HepG2 (cell line): ENCODE results near the gene SOCS7. TPM values are rescaled to one million over a fixed set of nuclear protein-coding genes. Genes with fewer than 3 reads are reported as not detected.

Experiments
- ARHGAP35 ChIP-seq: sonication (generic); formaldehyde crosslinking; IDR thresholded peaks from 2 replicates; pipeline ENCODE4 v1.9.0; 2022; ENCODE audit warnings: mild to moderate bottlenecking, inconsistent platforms, moderate library complexity, missing genetic modification reagents, borderline replicate concordance
- ARID2 ChIP-seq: sonication (generic); formaldehyde crosslinking; IDR thresholded peaks from 2 replicates; pipeline ENCODE4 v1.8.1; 2022; ENCODE audit warnings: mild to moderate bottlenecking, missing genetic modification reagents, borderline replicate concordance
- KDM3A ChIP-seq: IDR thresholded peaks from 2 replicates; pipeline ENCODE4 v1.6.1; 2018; ENCODE audit warnings: low read depth, missing compliant biosample characterization
- NFE2L2 ChIP-seq: fragments of 150-350 bp; IDR thresholded peaks from 2 replicates; pipeline ENCODE4 v1.6.1; 2014; ENCODE audit warnings: low read length
- RFXANK ChIP-seq: IDR thresholded peaks from 2 replicates; pipeline ENCODE4 v1.6.1; 2016
- SCMH1 ChIP-seq: sonication (generic); formaldehyde crosslinking; IDR thresholded peaks from 2 replicates; pipeline ENCODE4 v1.9.0; 2021; ENCODE audit warnings: missing genetic modification reagents, mild to moderate bottlenecking, borderline replicate concordance
- ZFP82 ChIP-seq: sonication (generic); formaldehyde crosslinking; IDR thresholded peaks from 2 replicates; pipeline ENCODE4 v1.5.1; 2020; ENCODE audit warnings: mild to moderate bottlenecking, missing genetic modification reagents, borderline replicate concordance
- ZNF263 ChIP-seq: sonication (generic); formaldehyde crosslinking; IDR thresholded peaks from 2 replicates; pipeline ENCODE4 v1.4.0; 2020; ENCODE audit warnings: missing genetic modification reagents
- ZNF382 ChIP-seq: sonication (generic); formaldehyde crosslinking; IDR thresholded peaks from 2 replicates; pipeline ENCODE4 v1.5.0; 2020; ENCODE audit warnings: missing genetic modification reagents, mild to moderate bottlenecking, borderline replicate concordance
- ZNF383 ChIP-seq: sonication (generic); formaldehyde crosslinking; IDR thresholded peaks from 2 replicates; pipeline ENCODE4 v1.4.0; 2020; ENCODE audit warnings: missing genetic modification reagents, mild to moderate bottlenecking, borderline replicate concordance
- ZNF451 ChIP-seq: sonication (generic); formaldehyde crosslinking; IDR thresholded peaks from 2 replicates; pipeline ENCODE4 v1.5.0; 2020; ENCODE audit warnings: mild to moderate bottlenecking, missing genetic modification reagents
- ZSCAN25 ChIP-seq: sonication (generic); formaldehyde crosslinking; IDR thresholded peaks from 2 replicates; pipeline ENCODE4 v1.8.0; 2022; ENCODE audit warnings: mild to moderate bottlenecking, missing genetic modification reagents
- polyA plus RNA-seq, 8 experiments: library from polyadenylated mRNA; depleted of rRNA in 3 of 8; stranded (reverse) in 7 of 8; unstranded in 1 of 8; fragments of >200 nt; fragmentation: Illumina TruSeq in 4 of 8; extraction: Trizol in 4 of 8; gene quantifications; 2 replicates each; pipeline versions ENCODE4 v1.2.1 to v1.2.3, GENCODE V29; 2011 to 2016; ENCODE audit warnings: low read depth in 4 of 8, missing spikeins in 1 of 8, mixed read lengths in 1 of 8; ENCODE audit not compliant: insufficient read depth in 1 of 8
- total RNA-seq, 5 experiments: library from RNA; depleted of rRNA; stranded (reverse); fragments of >200 nt; fragmentation: Illumina TruSeq; extraction: Trizol; gene quantifications; 2 replicates each; pipeline ENCODE4 v1.2.3, GENCODE V29; 2016; ENCODE audit warnings: low read depth in 1 of 5
- TF ChIP-seq, protein P1 (sequence below): sonication (generic); IDR thresholded peaks from 2 replicates; pipeline ENCODE4 v1.6.1; 2016; ENCODE audit warnings: low read depth, borderline replicate concordance
- TF ChIP-seq, protein P2 (sequence below): sonication (generic); formaldehyde crosslinking; IDR thresholded peaks from 2 replicates; pipeline ENCODE4 v1.5.0; 2020; ENCODE audit warnings: missing genetic modification reagents
- TF ChIP-seq, protein P3 (sequence below): sonication (generic); formaldehyde crosslinking; IDR thresholded peaks from 2 replicates; pipeline ENCODE4 v1.4.0; 2020; ENCODE audit warnings: missing genetic modification reagents, borderline replicate concordance
- TF ChIP-seq, protein P4 (sequence below): sonication (generic); formaldehyde crosslinking; IDR thresholded peaks from 2 replicates; pipeline ENCODE4 v1.8.0; 2022; ENCODE audit warnings: mild to moderate bottlenecking, missing genetic modification reagents, borderline replicate concordance

SOCS7 gene
- total and polyA plus RNA-seq, 2 of the 13 experiments (the other 11 are each of a cell fraction or from before 2014, with no cell fraction given): 19.2 to 24.2 TPM

DNA sequence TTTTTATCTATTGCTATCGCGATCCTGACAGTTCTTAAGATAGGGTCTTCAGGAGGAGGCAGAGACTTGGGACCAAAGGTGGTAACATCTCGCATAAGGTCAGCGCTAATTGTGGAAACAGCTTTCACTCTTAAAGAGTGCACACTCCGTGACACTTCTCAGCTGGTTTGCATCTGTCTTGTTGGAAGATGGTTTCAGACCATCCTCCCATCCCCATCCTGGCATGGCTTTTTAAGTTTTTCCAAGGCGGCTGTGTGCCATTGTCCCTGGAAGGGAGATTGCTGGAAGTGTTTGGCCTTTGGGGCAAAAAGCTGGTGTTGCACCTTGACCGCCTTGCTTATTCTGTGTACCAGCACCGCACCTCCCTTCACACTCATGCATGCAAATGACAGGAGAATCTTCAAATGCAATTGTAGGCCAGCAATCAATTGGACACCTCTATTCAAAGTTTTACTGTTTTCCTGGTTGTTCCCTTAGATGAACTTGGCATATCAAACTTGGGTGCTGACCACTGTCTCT, 1.5 kb downstream of the SOCS7 start (continued):
- TF ChIP-seq, protein P1, sequence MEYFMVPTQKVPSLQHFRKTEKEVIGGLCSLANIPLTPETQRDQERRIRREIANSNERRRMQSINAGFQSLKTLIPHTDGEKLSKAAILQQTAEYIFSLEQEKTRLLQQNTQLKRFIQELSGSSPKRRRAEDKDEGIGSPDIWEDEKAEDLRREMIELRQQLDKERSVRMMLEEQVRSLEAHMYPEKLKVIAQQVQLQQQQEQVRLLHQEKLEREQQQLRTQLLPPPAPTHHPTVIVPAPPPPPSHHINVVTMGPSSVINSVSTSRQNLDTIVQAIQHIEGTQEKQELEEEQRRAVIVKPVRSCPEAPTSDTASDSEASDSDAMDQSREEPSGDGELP: no peak
- 0 out of 2 replicates have a peak, but pooled peaks have one; percentile 18 for TF ChIP-seq ZSCAN25 (CRISPR knock-in tag)
- no peak for TF ChIP-seq ZNF451 (CRISPR knock-in tag)
- no peak for TF ChIP-seq ARHGAP35 (CRISPR knock-in tag)
- TF ChIP-seq ZNF263 (CRISPR knock-in tag): no peak
- no peak for TF ChIP-seq NFE2L2
- no peak for TF ChIP-seq ZNF382
- TF ChIP-seq, protein P2, sequence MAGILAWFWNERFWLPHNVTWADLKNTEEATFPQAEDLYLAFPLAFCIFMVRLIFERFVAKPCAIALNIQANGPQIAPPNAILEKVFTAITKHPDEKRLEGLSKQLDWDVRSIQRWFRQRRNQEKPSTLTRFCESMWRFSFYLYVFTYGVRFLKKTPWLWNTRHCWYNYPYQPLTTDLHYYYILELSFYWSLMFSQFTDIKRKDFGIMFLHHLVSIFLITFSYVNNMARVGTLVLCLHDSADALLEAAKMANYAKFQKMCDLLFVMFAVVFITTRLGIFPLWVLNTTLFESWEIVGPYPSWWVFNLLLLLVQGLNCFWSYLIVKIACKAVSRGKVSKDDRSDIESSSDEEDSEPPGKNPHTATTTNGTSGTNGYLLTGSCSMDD (CRISPR knock-in tag): no peak
- TF ChIP-seq, protein P3, sequence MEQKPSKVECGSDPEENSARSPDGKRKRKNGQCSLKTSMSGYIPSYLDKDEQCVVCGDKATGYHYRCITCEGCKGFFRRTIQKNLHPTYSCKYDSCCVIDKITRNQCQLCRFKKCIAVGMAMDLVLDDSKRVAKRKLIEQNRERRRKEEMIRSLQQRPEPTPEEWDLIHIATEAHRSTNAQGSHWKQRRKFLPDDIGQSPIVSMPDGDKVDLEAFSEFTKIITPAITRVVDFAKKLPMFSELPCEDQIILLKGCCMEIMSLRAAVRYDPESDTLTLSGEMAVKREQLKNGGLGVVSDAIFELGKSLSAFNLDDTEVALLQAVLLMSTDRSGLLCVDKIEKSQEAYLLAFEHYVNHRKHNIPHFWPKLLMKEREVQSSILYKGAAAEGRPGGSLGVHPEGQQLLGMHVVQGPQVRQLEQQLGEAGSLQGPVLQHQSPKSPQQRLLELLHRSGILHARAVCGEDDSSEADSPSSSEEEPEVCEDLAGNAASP: no peak
- TF ChIP-seq ZNF383: 0 out of 2 replicates have a peak, but pooled peaks have one; percentile 27
- TF ChIP-seq SCMH1 (CRISPR knock-in tag): no peak
- no peak for TF ChIP-seq ZFP82 (CRISPR knock-in tag)
- no peak for TF ChIP-seq RFXANK (CRISPR knock-in tag)
- TF ChIP-seq ARID2 (CRISPR knock-in tag): 0 out of 2 replicates have a peak, but pooled peaks have one; percentile 54
- TF ChIP-seq, protein P4, sequence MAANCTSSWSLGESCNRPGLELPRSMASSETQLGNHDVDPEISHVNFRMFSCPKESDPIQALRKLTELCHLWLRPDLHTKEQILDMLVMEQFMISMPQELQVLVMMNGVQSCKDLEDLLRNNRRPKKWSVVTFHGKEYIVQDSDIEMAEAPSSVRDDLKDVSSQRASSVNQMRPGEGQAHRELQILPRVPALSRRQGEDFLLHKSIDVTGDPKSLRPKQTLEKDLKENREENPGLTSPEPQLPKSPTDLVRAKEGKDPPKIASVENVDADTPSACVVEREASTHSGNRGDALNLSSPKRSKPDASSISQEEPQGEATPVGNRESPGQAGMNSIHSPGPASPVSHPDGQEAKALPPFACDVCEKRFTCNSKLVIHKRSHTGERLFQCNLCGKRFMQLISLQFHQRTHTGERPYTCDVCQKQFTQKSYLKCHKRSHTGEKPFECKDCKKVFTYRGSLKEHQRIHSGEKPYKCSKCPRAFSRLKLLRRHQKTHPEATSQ (CRISPR knock-in tag): no peak
- TF ChIP-seq KDM3A: no peak
